H1 (cell line): Measurements from ENCODE around the gene ADCY2. TPM values are rescaled to one million over a fixed set of nuclear protein-coding genes. Genes with fewer than 3 reads are reported as not detected.

Source experiments
- BCL11A ChIP-seq, 2 experiments: IDR thresholded peaks; one replicate each; pipeline ENCODE4 v1.6.1; 2011; ENCODE audit warnings: low read depth in 2 of 2, low read length in 2 of 2, mild to moderate bottlenecking in 2 of 2
- CBX5 ChIP-seq: fragments of 300-800, 300-1000 bp; sonication (generic); IDR thresholded peaks from 2 replicates; pipeline ENCODE4 v1.7.1; 2016; ENCODE audit warnings: antibody characterized with exemption, low read length, low read depth
- GABPA ChIP-seq: IDR thresholded peaks from 2 replicates; pipeline ENCODE4 v1.6.1; 2011; ENCODE audit warnings: mild to moderate bottlenecking, low read length, moderate library complexity, borderline replicate concordance; ENCODE audit not compliant: insufficient read depth
- KDM1A ChIP-seq: fragments of 200-600, 300-600 bp; sonication (generic); IDR thresholded peaks from 2 replicates; pipeline ENCODE4 v1.7.1; 2016; ENCODE audit warnings: mild to moderate bottlenecking, low read length, borderline replicate concordance
- RBBP5 ChIP-seq: IDR thresholded peaks from 2 replicates; pipeline ENCODE4 v1.7.1; 2012; ENCODE audit warnings: low read depth, mild to moderate bottlenecking, inconsistent platforms, low read length, moderate library complexity, borderline replicate concordance
- RNF2 ChIP-seq: fragments of 200-900, 300-1000 bp; sonication (generic); IDR thresholded peaks from 2 replicates; pipeline ENCODE4 v1.7.1; 2016; ENCODE audit warnings: borderline replicate concordance, low read depth, mild to moderate bottlenecking, antibody characterized with exemption, low read length; ENCODE audit not compliant: poor library complexity, severe bottlenecking; ENCODE audit errors: missing control alignments
- SIN3A ChIP-seq, 2 experiments: IDR thresholded peaks in 1 of 2; conservative IDR thresholded peaks in 1 of 2; 2 replicates each; pipeline ENCODE4 v1.6.1; 2011 to 2012; ENCODE audit warnings: low read length in 2 of 2, improper control_type of control experiment in 1 of 2, low read depth in 1 of 2, mild to moderate bottlenecking in 1 of 2
- SIX5 ChIP-seq: IDR thresholded peaks from 2 replicates; pipeline ENCODE4 v1.6.1; 2011; ENCODE audit warnings: mild to moderate bottlenecking, low read depth, low read length
- SP2 ChIP-seq: IDR thresholded peaks from 2 replicates; pipeline ENCODE4 v1.6.1; 2012; ENCODE audit warnings: mild to moderate bottlenecking, low read length, inconsistent platforms
- SUZ12 ChIP-seq: fragments of 200-600 bp; sonication (generic); IDR thresholded peaks from 2 replicates; pipeline ENCODE4 v1.6.1; 2012; ENCODE audit warnings: mild to moderate bottlenecking, inconsistent platforms, low read length, moderate library complexity, mixed read lengths
- polyA plus RNA-seq, 7 experiments: library from polyadenylated mRNA; depleted of rRNA in 3 of 7; stranded (reverse) in 5 of 7; unstranded in 2 of 7; fragments of >200 nt in 5 of 7; fragments of 200-250 nt in 2 of 7; gene quantifications; 1 replicate in 5 of 7; 2 replicates in 1 of 7; 4 replicates in 1 of 7; pipeline versions ENCODE4 v1.2.1 to v1.2.3, GENCODE V29; 2011 to 2013; ENCODE audit warnings: missing spikeins in 2 of 7, mixed read lengths in 2 of 7
- total RNA-seq: library from RNA; stranded (reverse); fragmentation: NEBNext Ultra II Directional; extraction: Animal tissue kit (Norgen Biotek cat#: 25700); gene quantifications from 2 replicates; pipeline ENCODE4 v1.2.1, GENCODE V29; 2021
- TF ChIP-seq, protein P1 (sequence below): fragments of 300-600 bp; sonication (generic); IDR thresholded peaks from 2 replicates; pipeline ENCODE4 v1.7.1; 2012; ENCODE audit warnings: low read length, moderate library complexity, mild to moderate bottlenecking, inconsistent platforms; ENCODE audit not compliant: insufficient replicate concordance

ADCY2 gene
- total and polyA plus RNA-seq, 2 of the 8 experiments (the other 6 are each of a cell fraction or from before 2014, with no cell fraction given), result 35.8 to 122 TPM

DNA sequence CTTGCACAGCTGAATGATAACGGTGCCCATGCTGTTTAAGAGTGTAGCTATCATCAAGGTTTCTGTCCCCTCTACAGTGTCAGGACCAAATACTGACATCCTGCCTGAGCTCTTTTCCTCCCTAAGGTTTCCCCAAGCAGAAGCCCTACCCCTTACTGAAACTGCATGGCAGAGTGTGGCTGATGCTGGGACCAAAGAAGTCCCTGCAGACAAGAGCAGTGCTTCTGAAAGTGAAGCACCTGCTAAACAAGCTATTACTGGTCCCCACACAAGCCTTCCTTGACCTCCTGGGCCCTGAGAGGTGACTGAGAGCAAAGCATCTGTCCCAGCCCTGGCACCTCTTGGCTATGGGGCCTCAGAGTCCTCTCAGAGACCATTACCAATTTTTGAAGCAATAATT is 398.9 kb downstream of the ADCY2 start (continued):
- TF ChIP-seq, protein P1, sequence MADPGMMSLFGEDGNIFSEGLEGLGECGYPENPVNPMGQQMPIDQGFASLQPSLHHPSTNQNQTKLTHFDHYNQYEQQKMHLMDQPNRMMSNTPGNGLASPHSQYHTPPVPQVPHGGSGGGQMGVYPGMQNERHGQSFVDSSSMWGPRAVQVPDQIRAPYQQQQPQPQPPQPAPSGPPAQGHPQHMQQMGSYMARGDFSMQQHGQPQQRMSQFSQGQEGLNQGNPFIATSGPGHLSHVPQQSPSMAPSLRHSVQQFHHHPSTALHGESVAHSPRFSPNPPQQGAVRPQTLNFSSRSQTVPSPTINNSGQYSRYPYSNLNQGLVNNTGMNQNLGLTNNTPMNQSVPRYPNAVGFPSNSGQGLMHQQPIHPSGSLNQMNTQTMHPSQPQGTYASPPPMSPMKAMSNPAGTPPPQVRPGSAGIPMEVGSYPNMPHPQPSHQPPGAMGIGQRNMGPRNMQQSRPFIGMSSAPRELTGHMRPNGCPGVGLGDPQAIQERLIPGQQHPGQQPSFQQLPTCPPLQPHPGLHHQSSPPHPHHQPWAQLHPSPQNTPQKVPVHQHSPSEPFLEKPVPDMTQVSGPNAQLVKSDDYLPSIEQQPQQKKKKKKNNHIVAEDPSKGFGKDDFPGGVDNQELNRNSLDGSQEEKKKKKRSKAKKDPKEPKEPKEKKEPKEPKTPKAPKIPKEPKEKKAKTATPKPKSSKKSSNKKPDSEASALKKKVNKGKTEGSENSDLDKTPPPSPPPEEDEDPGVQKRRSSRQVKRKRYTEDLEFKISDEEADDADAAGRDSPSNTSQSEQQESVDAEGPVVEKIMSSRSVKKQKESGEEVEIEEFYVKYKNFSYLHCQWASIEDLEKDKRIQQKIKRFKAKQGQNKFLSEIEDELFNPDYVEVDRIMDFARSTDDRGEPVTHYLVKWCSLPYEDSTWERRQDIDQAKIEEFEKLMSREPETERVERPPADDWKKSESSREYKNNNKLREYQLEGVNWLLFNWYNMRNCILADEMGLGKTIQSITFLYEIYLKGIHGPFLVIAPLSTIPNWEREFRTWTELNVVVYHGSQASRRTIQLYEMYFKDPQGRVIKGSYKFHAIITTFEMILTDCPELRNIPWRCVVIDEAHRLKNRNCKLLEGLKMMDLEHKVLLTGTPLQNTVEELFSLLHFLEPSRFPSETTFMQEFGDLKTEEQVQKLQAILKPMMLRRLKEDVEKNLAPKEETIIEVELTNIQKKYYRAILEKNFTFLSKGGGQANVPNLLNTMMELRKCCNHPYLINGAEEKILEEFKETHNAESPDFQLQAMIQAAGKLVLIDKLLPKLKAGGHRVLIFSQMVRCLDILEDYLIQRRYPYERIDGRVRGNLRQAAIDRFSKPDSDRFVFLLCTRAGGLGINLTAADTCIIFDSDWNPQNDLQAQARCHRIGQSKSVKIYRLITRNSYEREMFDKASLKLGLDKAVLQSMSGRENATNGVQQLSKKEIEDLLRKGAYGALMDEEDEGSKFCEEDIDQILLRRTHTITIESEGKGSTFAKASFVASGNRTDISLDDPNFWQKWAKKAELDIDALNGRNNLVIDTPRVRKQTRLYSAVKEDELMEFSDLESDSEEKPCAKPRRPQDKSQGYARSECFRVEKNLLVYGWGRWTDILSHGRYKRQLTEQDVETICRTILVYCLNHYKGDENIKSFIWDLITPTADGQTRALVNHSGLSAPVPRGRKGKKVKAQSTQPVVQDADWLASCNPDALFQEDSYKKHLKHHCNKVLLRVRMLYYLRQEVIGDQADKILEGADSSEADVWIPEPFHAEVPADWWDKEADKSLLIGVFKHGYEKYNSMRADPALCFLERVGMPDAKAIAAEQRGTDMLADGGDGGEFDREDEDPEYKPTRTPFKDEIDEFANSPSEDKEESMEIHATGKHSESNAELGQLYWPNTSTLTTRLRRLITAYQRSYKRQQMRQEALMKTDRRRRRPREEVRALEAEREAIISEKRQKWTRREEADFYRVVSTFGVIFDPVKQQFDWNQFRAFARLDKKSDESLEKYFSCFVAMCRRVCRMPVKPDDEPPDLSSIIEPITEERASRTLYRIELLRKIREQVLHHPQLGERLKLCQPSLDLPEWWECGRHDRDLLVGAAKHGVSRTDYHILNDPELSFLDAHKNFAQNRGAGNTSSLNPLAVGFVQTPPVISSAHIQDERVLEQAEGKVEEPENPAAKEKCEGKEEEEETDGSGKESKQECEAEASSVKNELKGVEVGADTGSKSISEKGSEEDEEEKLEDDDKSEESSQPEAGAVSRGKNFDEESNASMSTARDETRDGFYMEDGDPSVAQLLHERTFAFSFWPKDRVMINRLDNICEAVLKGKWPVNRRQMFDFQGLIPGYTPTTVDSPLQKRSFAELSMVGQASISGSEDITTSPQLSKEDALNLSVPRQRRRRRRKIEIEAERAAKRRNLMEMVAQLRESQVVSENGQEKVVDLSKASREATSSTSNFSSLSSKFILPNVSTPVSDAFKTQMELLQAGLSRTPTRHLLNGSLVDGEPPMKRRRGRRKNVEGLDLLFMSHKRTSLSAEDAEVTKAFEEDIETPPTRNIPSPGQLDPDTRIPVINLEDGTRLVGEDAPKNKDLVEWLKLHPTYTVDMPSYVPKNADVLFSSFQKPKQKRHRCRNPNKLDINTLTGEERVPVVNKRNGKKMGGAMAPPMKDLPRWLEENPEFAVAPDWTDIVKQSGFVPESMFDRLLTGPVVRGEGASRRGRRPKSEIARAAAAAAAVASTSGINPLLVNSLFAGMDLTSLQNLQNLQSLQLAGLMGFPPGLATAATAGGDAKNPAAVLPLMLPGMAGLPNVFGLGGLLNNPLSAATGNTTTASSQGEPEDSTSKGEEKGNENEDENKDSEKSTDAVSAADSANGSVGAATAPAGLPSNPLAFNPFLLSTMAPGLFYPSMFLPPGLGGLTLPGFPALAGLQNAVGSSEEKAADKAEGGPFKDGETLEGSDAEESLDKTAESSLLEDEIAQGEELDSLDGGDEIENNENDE, result no peak
- TF ChIP-seq SIX5 (no peak), RBBP5 (no peak), BCL11A (IDR thresholded peaks at IDR 0.05; ENCODE audit: low read depth in 2 of 2, low read length in 2 of 2) (no peak), CBX5 (no peak), SIN3A (conservative IDR thresholded peaks at IDR 0.05 in 1 of 2, IDR thresholded peaks at IDR 0.05 in 1 of 2; ENCODE audit: low read depth in 1 of 2, low read length in 2 of 2) (no peak), SP2 (no peak), RNF2 (no peak), SUZ12 (no peak), GABPA (no peak), KDM1A (no peak)
